OCI-LY3 (cell line): Measurements from ENCODE around the gene MSI2.

Experiments
- H2AFZ ChIP-seq: fragments of 200-600, 300-600 bp; shearing (Covaris generic); 2 replicates; pipeline ENCODE4 v1.6.0; 2014; ENCODE audit warnings: antibody characterized with exemption, low read depth, low read length
- H3K27ac ChIP-seq: fragments of 200-600, 300-600 bp; sonication (generic); 2 replicates; pipeline ENCODE4 v1.5.1; 2014; ENCODE audit warnings: mild to moderate bottlenecking, low read length, moderate library complexity, mixed read lengths
- H3K27me3 ChIP-seq: fragments of 200-600, 300-600 bp; sonication (generic); 2 replicates; pipeline ENCODE4 v1.6.1; 2014; ENCODE audit warnings: low read depth, low read length, mixed read lengths
- H3K36me3 ChIP-seq: fragments of 200-600, 300-600 bp; sonication (generic); replicated peaks from 2 replicates; pipeline ENCODE3; 2014; ENCODE audit warnings: low read depth, low read length, mixed read lengths
- H3K4me1 ChIP-seq: fragments of 300-600, 200-600 bp; sonication (generic); 2 replicates; pipeline ENCODE4 v1.6.1; 2014; ENCODE audit warnings: low read length, mixed read lengths
- H3K4me2 ChIP-seq: fragments of 200-600, 300-600 bp; sonication (generic); 2 replicates; pipeline ENCODE4 v1.6.1; 2014; ENCODE audit warnings: low read length, mixed read lengths
- H3K4me3 ChIP-seq: fragments of 300-600, 200-600 bp; sonication (generic); 2 replicates; pipeline ENCODE4 v1.5.1; 2014; ENCODE audit warnings: antibody characterized with exemption, mild to moderate bottlenecking, low read length, moderate library complexity
- H3K79me2 ChIP-seq: fragments of 300-600, 200-600 bp; shearing (Covaris generic); 2 replicates; pipeline ENCODE4 v1.6.1; 2014; ENCODE audit warnings: mild to moderate bottlenecking, low read length, mixed read lengths
- H3K9ac ChIP-seq: fragments of 300-600, 200-600 bp; shearing (Covaris generic); 2 replicates; pipeline ENCODE4 v1.6.0; 2014; ENCODE audit warnings: mild to moderate bottlenecking, low read length, moderate library complexity
- H3K9me3 ChIP-seq: fragments of 200-600, 300-600 bp; shearing (Covaris generic); 2 replicates; pipeline ENCODE4 v1.6.1; 2014; ENCODE audit warnings: low read length, mixed read lengths; ENCODE audit not compliant: insufficient read depth
- H4K20me1 ChIP-seq: fragments of 200-600, 300-600 bp; sonication (generic); 2 replicates; pipeline ENCODE4 v1.6.1; 2016; ENCODE audit warnings: low read length, mixed read lengths; ENCODE audit not compliant: insufficient read depth
- CTCF ChIP-seq: fragments of 200-600, 300-600 bp; sonication (generic); IDR thresholded peaks from 2 replicates; pipeline ENCODE4 v1.5.1; 2014; ENCODE audit warnings: antibody characterized with exemption, low read length, low read depth
- EZH2phosphoT487 ChIP-seq: fragments of 200-600 bp; shearing (Covaris generic); IDR thresholded peaks from 2 replicates; pipeline ENCODE4 v1.6.1; 2018; ENCODE audit warnings: antibody characterized with exemption, mixed run types, low read depth

The MSI2 gene

GRCh38 chr17:57536789-57537523 lies 280.6 kb downstream of the MSI2 start:
- Histone ChIP-seq H3K4me3 (no peak overlapping the region), H3K4me1 (peaks cover 36% of the 10 kb centered on the region), H3K79me2 (peaks cover 6% of the 10 kb centered on the region), H3K9ac (no peak overlapping the region), H3K27ac (no peak overlapping the region), H3K4me2 (no peak overlapping the region), H3K27me3 (no peaks in the 10 kb centered on the region), H2AFZ (no peak overlapping the region), H4K20me1 (no peaks in the 10 kb centered on the region), H3K36me3 (no peaks in the 10 kb centered on the region), H3K9me3 (no peaks in the 10 kb centered on the region)
- TF ChIP-seq EZH2phosphoT487: no peak
- no peak for TF ChIP-seq CTCF

GRCh38 chr17:57537524-57538410 lies 281.4 kb downstream of the MSI2 start:
- TF ChIP-seq CTCF (no peak), EZH2phosphoT487 (no peak)
- Histone ChIP-seq H2AFZ (no peak overlapping the region), H3K36me3 (no peaks in the 10 kb centered on the region), H3K4me2 (no peak overlapping the region), H3K27me3 (no peaks in the 10 kb centered on the region), H3K79me2 (peaks cover 14% of the 10 kb centered on the region), H3K9ac (no peak overlapping the region), H3K4me1 (peaks cover 44% of the 10 kb centered on the region), H3K27ac (no peak overlapping the region), H3K9me3 (no peaks in the 10 kb centered on the region), H4K20me1 (no peaks in the 10 kb centered on the region), H3K4me3 (no peak overlapping the region)

DNA sequence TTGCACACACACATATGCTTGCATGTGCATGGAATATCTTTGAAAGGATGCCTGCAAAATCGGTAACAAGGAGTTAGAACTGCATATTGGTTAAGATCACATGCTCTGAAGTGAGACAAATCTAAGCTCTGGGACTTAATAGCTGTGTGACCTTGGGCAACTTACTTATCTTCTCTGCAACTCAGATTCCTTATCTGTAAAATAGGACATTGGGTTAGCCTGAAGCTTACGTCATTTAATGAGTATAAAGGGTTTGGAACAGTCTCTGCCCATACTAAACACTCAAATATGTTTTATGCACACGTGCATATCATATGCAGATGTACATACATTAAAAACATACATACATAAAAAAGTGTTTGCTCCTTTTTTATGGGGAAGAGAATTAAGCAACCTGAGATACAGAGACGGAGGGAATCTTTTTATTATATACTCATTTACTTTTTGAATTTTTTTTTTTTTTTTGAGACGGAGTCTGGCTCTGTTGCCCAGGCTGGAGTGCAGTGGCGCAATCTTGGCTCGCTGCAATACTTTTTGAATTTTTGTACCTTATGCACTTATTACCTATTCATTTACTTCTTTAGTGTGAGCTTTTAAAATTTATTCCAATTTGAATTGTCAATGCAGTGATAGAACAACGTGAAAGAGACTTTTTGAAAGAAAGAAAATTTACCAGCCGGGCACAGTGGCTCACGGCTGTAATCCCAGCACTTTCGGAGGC lies 282.6 kb downstream of the MSI2 start:
- H3K79me2 ChIP-seq: peaks cover 16% of the 10 kb centered on the region
- H3K27me3 ChIP-seq: no peaks in the 10 kb centered on the region
- no peak overlapping the region for H2AFZ ChIP-seq
- no peaks in the 10 kb centered on the region for H4K20me1 ChIP-seq
- peaks cover 48% of the 10 kb centered on the region for H3K4me1 ChIP-seq
- TF ChIP-seq CTCF: no peak
- TF ChIP-seq EZH2phosphoT487: no peak
- no peak overlapping the region for H3K4me2 ChIP-seq
- no peaks in the 10 kb centered on the region for H3K9me3 ChIP-seq
- no peak overlapping the region for H3K27ac ChIP-seq
- no peaks in the 10 kb centered on the region for H3K36me3 ChIP-seq
- no peak overlapping the region for H3K4me3 ChIP-seq
- H3K9ac ChIP-seq: no peak overlapping the region
